GM18505 (cell line): ENCODE measurements around the gene STOX2.

Experiments
- ATAC-seq: cut with Tn5 transposase; IDR thresholded peaks from one replicate; pipeline ENCODE4 v1.9.1; 2021; ENCODE audit not compliant: unreplicated experiment
- POLR2A ChIP-seq: IDR thresholded peaks from 4 replicates; pipeline ENCODE4 v1.6.1; 2011; ENCODE audit warnings: borderline replicate concordance; ENCODE audit not compliant: insufficient read depth, insufficient read length; ENCODE audit errors: extremely low read depth

STOX2 gene

GRCh38 chr4:183960046-183960420 is 54.9 kb downstream of the STOX2 start:
- no peak for TF ChIP-seq POLR2A

GRCh38 chr4:183960962-183961541 is 55.9 kb downstream of the STOX2 start:
- no peak for ATAC-seq
- no peak for TF ChIP-seq POLR2A

More at GRCh38 chr4:183960046-183960420, 54.9 kb downstream of the STOX2 start:
- no peak for ATAC-seq

DNA sequence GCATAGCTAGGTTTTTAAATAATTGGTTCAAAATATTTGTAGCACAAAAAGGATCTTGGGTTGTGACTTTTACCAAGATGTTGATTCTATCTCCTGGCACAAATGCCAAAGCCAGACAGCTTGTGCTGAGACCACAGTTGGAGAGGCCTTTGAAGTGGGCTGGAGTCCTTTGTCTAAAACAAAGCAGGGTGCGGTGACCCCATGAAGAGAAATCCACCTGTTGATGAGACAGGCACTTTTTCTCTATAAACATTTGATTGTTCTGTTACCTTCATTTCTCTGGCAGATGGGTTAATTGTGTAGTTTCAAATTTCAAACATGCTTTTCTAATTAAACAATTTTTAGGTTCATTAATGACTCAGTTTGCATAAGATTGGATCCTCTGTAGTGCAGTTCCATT is 56.7 kb downstream of the STOX2 start:
- ATAC-seq: no peak

DNA sequence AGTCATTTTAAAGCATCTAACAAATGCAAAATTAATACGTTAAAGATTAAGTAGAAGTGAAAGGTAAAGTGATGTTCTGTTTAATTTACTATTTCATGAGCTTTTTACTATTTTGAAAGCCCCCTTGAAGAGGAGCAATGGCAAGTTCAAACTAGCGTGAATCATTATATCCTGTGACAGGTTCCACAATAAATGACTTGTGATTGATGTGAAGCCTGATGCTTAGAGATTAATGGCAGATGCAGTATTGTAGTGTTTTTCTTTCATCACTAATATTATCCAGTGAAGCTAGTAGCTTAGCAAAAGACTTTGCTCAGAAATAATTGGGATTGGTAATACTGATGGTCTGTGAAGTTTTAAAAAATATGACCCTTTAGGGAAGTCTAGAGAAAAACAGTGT is 57.3 kb downstream of the STOX2 start:
- TF ChIP-seq POLR2A: no peak
- no peak for ATAC-seq

More for the DNA sequence above, 56.7 kb downstream of the STOX2 start:
- TF ChIP-seq POLR2A: no peak

DNA sequence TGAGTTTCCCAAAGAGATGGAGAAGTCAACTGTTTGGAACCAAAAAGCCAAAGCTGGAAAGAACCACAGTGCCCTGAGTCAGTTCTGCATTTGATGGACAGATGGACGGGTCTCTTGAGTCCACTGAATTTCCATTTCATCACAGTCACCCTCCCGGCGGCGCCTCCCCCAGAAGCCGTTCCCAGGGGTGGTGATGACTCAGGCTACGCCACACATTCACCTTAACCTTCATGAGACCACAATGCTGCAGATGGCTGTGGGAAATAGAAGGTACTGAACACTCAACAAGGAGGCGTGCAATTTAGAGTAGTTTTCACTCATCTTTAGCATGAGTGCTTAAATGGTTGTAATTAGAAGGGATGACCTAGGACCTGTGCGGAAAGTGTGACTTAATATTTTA is 61.3 kb downstream of the STOX2 start:
- no peak for ATAC-seq
- TF ChIP-seq POLR2A: no peak

DNA sequence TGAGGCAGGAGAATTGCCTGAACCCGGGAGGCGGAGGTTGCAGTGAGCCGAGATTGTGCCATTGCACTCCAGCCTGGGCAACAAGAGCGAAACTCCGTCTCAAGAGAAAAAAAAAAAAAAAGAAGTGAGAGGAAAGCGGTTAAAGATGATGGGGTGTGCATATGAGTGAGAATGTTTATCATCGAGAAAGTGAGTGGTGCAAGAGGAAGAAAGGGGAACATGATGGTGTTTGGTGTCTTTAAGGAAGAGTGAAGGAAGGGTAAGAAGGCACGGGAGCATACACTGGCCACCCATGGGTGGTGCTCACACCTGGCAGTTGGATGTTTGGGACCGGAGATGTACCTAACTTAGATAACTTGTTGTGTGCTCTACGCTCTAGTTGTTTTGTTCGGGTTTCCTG is 62.2 kb downstream of the STOX2 start:
- no peak for ATAC-seq
- TF ChIP-seq POLR2A: no peak

DNA sequence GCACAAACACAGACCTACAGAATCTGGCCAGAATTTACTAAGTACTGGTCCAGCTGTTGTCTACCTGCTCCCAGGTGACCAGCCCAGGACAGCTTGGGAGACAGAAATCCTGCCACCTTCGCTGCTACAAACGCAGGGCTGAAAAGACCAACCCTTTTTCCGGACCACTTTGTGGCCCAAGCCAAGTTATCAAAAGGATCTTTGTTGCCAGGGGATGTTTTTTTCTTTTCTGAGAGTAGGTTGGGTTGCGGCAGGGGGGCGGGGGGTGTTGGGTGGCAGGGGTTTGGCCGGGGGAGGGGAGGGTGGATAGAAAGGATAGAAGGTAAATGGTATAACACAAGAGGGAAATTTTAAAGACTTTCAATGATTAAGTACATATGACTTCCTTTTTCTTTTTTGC is 63.4 kb downstream of the STOX2 start:
- ATAC-seq: no peak
- no peak for TF ChIP-seq POLR2A

DNA sequence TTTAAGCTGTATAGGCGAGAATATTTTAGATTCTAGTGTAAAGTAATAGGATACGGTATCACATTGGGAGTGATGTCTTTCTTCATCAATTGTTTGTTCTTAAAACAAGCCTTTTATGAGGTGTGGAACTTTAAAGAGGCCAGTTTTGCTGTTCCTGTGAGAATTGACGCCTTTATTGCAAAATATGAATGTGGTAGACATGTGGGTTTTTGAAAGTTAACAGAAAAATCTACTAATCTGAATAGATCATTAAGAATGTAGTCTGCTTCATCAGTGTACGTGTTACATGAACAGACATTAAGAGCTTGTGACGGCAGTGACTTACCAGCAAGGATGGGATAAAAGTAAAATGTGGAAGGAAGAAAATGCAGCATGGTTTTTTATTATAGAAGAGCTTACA is 63.8 kb downstream of the STOX2 start:
- no peak for TF ChIP-seq POLR2A
- ATAC-seq: no peak

DNA sequence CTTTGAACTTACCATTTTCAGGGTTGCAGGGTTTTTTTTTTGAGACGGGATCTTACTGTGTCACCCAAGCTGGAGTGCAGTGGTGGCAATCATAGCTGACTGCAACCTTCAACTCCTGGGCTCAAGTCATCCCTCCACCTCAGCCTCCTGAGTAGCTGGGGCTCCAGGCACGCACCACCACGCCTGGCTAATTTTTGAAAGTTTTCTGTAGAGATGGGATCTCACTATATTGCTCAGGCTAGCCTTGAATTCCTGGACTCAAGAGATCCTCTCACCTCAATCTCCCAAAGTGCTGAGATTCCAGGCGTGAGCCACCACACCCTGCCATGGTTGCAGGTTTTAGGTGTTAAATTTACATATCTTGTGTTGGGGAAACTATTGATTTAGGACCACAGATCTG is 64.5 kb downstream of the STOX2 start:
- ATAC-seq: no peak
- no peak for TF ChIP-seq POLR2A

DNA sequence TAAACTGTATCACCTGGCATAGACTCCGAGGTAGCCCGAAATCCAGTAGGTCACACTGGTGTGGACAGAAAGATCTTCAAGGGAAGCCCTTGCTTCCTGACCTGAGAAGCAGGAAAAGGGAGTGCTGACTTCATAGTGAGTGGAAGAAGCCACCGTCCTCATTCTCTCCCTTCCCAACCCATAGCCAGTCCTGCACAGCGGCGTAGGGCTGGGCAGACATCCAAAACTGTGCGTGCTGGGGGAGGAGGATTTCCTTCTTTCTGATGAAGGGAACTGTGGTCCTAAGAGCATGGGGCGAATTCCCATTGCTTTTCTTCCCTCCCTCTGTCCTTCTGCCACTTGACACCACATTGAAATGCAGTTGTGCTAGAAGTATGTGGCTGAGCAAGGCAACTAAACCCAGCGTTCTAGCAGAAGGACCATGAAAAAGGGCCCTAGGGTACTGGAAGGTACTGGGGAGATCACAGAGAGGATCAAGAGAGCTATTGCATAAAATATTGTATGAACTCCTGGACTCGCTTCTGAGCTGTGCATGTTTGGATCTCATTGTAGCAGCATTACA is 66.9 kb downstream of the STOX2 start:
- no peak for TF ChIP-seq POLR2A
- no peak for ATAC-seq

GRCh38 chr4:183977707-183978106 is 72.6 kb downstream of the STOX2 start:
- no peak for ATAC-seq
- TF ChIP-seq POLR2A: no peak

DNA sequence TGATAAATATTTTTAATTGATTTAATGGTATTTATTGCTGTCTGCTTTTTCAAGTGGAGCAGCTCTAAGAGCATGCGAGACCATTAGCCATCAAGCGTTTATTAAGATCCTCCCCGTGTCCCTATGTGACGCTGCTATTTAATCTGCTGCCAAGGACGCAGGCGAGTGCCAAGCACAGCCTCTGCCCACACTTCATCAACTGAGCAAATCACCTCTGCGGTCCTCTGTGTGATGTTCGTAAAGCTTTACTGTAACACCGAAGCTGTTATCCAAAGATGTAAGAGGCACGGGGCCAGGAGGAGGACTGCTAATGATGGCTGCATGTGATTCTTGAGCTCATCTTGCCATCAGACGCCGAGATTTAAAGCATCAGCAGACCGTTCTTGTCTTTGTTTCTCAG is 79.5 kb downstream of the STOX2 start:
- no peak for ATAC-seq
- TF ChIP-seq POLR2A: no peak

DNA sequence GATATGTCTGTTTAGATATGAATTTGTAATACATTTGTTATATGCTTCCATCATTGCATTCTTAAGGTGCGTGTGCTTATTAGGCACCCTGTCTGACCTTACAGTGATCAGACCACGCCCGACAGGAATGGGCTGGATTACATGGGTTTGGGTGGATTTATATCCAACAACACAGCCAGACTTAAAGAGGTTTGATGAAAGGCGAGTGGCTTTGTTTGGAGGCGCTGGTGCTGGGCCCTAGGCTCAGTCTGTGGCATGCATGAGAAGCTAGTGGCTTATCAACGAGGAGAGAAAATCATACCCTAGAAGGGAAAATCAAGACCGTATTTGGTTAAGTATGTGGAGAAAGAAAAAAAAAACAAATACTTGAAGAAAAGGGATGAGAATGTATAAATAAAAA is 80.7 kb downstream of the STOX2 start:
- no peak for ATAC-seq
- TF ChIP-seq POLR2A: no peak

DNA sequence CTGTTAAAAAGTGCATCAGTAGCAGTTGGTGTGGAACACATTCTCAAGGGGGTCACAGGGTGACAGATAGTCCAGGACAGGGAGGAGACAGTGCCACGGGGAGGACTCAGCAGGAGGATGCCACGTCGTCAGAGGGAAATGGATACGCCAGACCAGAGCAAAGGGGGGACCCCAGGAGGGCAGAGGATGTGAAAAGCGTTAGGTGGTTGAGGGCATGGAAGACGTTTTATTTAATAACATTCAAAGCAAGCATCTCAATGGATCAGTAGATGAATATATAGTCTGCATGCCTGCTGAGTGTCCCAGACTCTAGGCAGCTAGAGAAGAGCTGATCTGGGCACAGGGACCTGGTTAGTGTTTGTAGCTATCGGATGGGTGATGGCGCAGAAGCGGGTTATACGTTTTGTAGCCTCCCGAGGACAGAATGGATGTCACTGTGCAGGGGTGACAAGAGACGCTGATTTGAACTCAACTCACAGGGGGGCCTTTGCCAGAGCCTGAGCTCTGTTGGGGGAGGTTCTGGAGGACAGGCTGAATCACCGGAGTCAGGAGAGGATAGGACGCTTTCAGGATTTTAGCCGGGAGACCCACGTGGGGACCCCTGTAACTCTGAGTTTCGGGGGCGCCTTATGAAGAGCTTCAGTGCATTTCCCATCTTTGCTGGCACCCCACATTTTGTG is 81.3 kb downstream of the STOX2 start:
- TF ChIP-seq POLR2A: no peak
- no peak for ATAC-seq
